IPS DF 4.7 (cell line): ENCODE measurements around the gene TUBB2A.
"Not testable (repeated sequence)": the region's sequence is repeated elsewhere in the genome, so short reads cannot be mapped to it uniquely, and the experiment has no call there.

Experiments
- DNase-seq: peaks from one replicate; pipeline ENCODE4 v3.0.0-alpha.2; 2013; ENCODE audit warnings: low spot score; ENCODE audit errors: extremely low read depth

The TUBB2A gene

GRCh38 chr6:3157131-3157933 lies at the start of gene TUBB2A:
TSS of gene TUBB2A (minus strand) at chr6:3157544. CDS start at chr6:3157463, 81 bp downstream.
- DNase-seq, result no peak

GRCh38 chr6:3206339-3207015 lies 49.1 kb upstream of the TUBB2A start:
- no peak for DNase-seq

GRCh38 chr6:3205913-3206312 lies 48.6 kb upstream of the TUBB2A start:
- no peak for DNase-seq

GRCh38 chr6:3204921-3205320 lies 47.6 kb upstream of the TUBB2A start:
- DNase-seq, result no peak

GRCh38 chr6:3202999-3203696 lies 45.8 kb upstream of the TUBB2A start:
- no peak for DNase-seq

- no peak for DNase-seq
Observed at GRCh38 chr6:3201388-3201787, 44.0 kb upstream of the TUBB2A start.

- DNase-seq, result no peak
Observed at GRCh38 chr6:3200682-3201081, 43.3 kb upstream of the TUBB2A start.

- DNase-seq, result no peak
Observed at GRCh38 chr6:3199382-3199781, 42.0 kb upstream of the TUBB2A start.

GRCh38 chr6:3197734-3198133 lies 40.4 kb upstream of the TUBB2A start:
- not testable (repeated sequence) for DNase-seq

GRCh38 chr6:3196770-3197169 lies 39.4 kb upstream of the TUBB2A start:
- DNase-seq, result no peak

GRCh38 chr6:3195695-3196497 lies 38.6 kb upstream of the TUBB2A start:
- no peak for DNase-seq

- no peak for DNase-seq
Observed at GRCh38 chr6:3195420-3195694, 38.0 kb upstream of the TUBB2A start.

GRCh38 chr6:3194535-3195419 lies 37.4 kb upstream of the TUBB2A start:
- no peak for DNase-seq

- DNase-seq, result no peak
Observed at GRCh38 chr6:3193102-3193849, 35.9 kb upstream of the TUBB2A start.

- no peak for DNase-seq
Observed at GRCh38 chr6:3190779-3191178, 33.4 kb upstream of the TUBB2A start.

GRCh38 chr6:3190056-3190455 lies 32.7 kb upstream of the TUBB2A start:
- no peak for DNase-seq

GRCh38 chr6:3189192-3189591 lies 31.8 kb upstream of the TUBB2A start:
- DNase-seq, result not testable (repeated sequence)

GRCh38 chr6:3188262-3188661 lies 30.9 kb upstream of the TUBB2A start:
- DNase-seq, result no peak

GRCh38 chr6:3186974-3187382 lies 29.6 kb upstream of the TUBB2A start:
- DNase-seq, result no peak

- DNase-seq, result no peak
Observed at GRCh38 chr6:3183066-3183465, 25.7 kb upstream of the TUBB2A start.
